ENCODE results near the gene ABCC4.

DNA sequence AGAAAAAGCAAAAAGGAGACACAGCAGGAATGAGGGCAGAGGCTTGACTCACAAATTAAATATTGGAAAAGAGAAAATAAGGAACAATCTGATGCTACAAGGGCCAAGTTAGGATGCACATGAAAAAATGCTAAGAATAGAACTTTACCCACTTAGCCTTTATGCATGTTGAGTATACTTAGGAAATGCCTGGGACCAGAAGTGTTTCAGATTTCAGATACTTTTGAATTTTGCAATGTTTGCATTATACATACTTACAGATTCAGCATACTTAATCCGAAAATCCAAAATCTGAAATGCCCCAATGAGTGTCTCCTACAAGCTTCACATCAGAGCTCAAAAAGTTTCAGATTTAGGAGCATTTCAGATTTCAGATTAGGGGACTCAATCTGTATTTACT, 262.3 kb downstream of the ABCC4 start:
- TF ChIP-seq POLR2A (IDR thresholded peaks at IDR 0.05): no peak
- TF ChIP-seq, protein P1, sequence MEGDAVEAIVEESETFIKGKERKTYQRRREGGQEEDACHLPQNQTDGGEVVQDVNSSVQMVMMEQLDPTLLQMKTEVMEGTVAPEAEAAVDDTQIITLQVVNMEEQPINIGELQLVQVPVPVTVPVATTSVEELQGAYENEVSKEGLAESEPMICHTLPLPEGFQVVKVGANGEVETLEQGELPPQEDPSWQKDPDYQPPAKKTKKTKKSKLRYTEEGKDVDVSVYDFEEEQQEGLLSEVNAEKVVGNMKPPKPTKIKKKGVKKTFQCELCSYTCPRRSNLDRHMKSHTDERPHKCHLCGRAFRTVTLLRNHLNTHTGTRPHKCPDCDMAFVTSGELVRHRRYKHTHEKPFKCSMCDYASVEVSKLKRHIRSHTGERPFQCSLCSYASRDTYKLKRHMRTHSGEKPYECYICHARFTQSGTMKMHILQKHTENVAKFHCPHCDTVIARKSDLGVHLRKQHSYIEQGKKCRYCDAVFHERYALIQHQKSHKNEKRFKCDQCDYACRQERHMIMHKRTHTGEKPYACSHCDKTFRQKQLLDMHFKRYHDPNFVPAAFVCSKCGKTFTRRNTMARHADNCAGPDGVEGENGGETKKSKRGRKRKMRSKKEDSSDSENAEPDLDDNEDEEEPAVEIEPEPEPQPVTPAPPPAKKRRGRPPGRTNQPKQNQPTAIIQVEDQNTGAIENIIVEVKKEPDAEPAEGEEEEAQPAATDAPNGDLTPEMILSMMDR (IDR thresholded peaks at IDR 0.05): no peak

All from vagina (tissue), 2 donors.